Mucosa of descending colon (tissue), 3 donors: ENCODE results near the gene MTMR4. TPM values are rescaled to one million over a fixed set of nuclear protein-coding genes. Genes with fewer than 3 reads are reported as not detected.

Experiments used
- ATAC-seq: fragments of 200-7000 bp; cut with Tn5 transposase; one replicate; pipeline ENCODE4 v1.9.1; 2020; ENCODE audit warnings: mild to moderate bottlenecking, moderate library complexity
- DNase-seq, 3 donors: peaks; one replicate each; pipeline ENCODE4 v3.0.0-alpha.2; 2020
- H3K36me3 ChIP-seq: fragments of 200-600 bp; one replicate; pipeline ENCODE4 v1.8.0; 2021; ENCODE audit warnings: low read depth, mild to moderate bottlenecking
- H3K4me1 ChIP-seq: fragments of 200-600 bp; one replicate; pipeline ENCODE4 v1.8.0; 2021; ENCODE audit warnings: low read depth, mild to moderate bottlenecking
- H3K4me3 ChIP-seq: fragments of 200-600 bp; one replicate; pipeline ENCODE4 v1.8.0; 2021; ENCODE audit warnings: mild to moderate bottlenecking
- H3K9me3 ChIP-seq: fragments of 200-600 bp; one replicate; pipeline ENCODE4 v1.8.0; 2021; ENCODE audit warnings: mild to moderate bottlenecking
- intact Hi-C, 2 donors: fragments of 100-400 bp; cut with DNase I in 1 of 2; cut with micrococcal nuclease in 1 of 2; formaldehyde crosslinking; loops; one replicate each; pipeline versions ENCODE4 v1.11.0 to v1.11.1; 2022; cut with DNase I, micrococcal nuclease
- total RNA-seq, 3 donors: library from RNA; stranded (reverse); fragmentation: NEBNext Ultra II Directional in 2 of 3; extraction: Animal tissue kit (Norgen Biotek cat#: 25700) in 2 of 3; gene quantifications; one replicate each; pipeline versions ENCODE4 v1.2.1 to v1.2.4, GENCODE V29; 2021 to 2023
- TF ChIP-seq, protein P1 (sequence below): fragments of 200-600 bp; IDR thresholded peaks from one replicate; pipeline ENCODE4 v1.8.0; 2022; ENCODE audit warnings: antibody characterized with exemption, mild to moderate bottlenecking
- donor health status: DM: no; HTN: no; CAD: no; lungs with moderate emphysema.
- donor health status: DM: no; HTN: no; CAD: no.
- donor health status: DM: no; HTN: yes; CAD: no.

Gene MTMR4
- total RNA-seq, 3 donors from 2014 or later, result 38.9 to 61.9 (median 47.3) TPM

DNA sequence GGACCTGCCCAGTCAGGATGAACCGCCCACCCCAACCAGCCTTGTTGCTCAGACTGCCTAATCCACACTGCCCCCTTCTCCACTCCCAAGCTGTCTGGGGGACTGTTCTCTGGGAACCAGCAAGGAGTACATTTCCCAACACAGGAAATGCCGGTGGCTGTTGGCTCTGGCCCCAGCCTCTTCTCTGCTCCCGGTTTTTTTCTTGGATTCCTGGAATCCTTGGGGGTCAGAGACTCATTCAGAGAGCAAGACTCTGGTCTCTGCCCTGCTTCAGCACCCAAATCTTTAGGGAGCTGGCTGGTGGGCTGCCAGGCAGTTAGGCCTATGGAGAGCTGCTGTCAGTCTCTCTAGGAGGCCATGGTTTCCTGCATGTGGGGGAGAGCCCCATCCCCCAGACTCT is 10.8 kb upstream of the MTMR4 start:
- TF ChIP-seq, protein P1, sequence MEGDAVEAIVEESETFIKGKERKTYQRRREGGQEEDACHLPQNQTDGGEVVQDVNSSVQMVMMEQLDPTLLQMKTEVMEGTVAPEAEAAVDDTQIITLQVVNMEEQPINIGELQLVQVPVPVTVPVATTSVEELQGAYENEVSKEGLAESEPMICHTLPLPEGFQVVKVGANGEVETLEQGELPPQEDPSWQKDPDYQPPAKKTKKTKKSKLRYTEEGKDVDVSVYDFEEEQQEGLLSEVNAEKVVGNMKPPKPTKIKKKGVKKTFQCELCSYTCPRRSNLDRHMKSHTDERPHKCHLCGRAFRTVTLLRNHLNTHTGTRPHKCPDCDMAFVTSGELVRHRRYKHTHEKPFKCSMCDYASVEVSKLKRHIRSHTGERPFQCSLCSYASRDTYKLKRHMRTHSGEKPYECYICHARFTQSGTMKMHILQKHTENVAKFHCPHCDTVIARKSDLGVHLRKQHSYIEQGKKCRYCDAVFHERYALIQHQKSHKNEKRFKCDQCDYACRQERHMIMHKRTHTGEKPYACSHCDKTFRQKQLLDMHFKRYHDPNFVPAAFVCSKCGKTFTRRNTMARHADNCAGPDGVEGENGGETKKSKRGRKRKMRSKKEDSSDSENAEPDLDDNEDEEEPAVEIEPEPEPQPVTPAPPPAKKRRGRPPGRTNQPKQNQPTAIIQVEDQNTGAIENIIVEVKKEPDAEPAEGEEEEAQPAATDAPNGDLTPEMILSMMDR, result no peak
- no peaks in the 10 kb centered on the region for H3K9me3 ChIP-seq
- peaks cover under 1% of the 10 kb centered on the region for H3K4me1 ChIP-seq
- ATAC-seq (peak; percentile 14), DNase-seq (no peak)
- no peaks in the 10 kb centered on the region for H3K36me3 ChIP-seq
- no peak overlapping the region for H3K4me3 ChIP-seq
- intact Hi-C loops, result no loop called here

DNA sequence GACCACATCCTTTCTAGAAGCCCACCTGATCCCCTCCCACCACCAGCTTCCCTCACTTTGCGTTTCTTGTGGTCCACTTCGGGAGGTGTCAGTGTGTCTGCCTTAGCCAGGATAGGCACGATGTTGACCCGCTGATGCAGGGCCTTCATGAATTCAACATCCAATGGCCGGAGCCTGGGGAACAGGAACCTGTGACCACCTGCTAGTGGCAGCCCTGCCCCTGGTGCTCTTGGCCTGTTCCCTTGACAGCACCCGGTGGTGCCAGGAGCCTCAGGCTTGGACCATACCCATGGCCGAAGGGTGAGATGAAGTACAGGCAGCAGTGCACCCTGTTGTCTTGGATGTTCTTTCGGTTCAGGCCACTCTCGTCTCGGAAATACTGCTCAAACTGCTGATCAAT is 7.2 kb upstream of the MTMR4 start:
- Histone ChIP-seq H3K36me3 (peaks cover 7% of the 10 kb centered on the region), H3K4me1 (peaks cover 15% of the 10 kb centered on the region), H3K4me3 (no peak overlapping the region), H3K9me3 (no peaks in the 10 kb centered on the region)
- no peak for ATAC-seq
- TF ChIP-seq, protein P1, result no peak
- intact Hi-C loops, result no loop called here
- DNase-seq, result no peak

DNA sequence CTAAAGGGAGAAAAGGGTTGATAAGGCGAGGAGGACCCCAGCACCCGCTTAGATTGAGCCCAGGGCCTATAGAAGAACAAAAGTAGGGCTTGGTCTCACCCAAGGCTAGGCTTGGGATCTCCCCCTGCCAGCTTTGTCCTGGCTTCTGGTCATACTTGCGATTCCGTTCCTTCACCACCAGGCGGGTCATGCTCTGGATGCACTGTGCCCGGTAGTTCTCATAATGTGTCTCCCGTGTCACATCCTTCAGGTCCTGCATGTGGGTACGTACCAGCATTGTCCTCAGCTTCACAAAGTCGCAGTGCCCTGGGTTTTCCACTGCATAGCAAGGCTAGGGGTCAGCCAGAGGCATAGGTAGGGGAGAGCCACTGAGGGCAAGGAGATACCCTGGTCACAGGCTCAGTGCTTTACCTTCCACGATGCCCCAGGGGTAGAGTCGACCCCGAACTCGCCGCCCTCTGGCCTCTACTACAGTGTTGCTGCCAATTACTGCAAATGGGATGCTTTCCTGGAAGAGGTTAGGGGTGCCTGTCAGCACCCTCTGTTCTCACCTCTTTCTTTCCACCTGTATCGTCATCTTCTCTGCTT is 6.5 kb upstream of the MTMR4 start:
- peaks cover 7% of the 10 kb centered on the region for H3K36me3 ChIP-seq
- no peak for DNase-seq
- peaks cover 22% of the 10 kb centered on the region for H3K4me1 ChIP-seq
- no peak for ATAC-seq
- TF ChIP-seq, protein P1, result no peak
- intact Hi-C loops, result no loop called here
- H3K9me3 ChIP-seq, result no peaks in the 10 kb centered on the region
- H3K4me3 ChIP-seq, result no peak overlapping the region

DNA sequence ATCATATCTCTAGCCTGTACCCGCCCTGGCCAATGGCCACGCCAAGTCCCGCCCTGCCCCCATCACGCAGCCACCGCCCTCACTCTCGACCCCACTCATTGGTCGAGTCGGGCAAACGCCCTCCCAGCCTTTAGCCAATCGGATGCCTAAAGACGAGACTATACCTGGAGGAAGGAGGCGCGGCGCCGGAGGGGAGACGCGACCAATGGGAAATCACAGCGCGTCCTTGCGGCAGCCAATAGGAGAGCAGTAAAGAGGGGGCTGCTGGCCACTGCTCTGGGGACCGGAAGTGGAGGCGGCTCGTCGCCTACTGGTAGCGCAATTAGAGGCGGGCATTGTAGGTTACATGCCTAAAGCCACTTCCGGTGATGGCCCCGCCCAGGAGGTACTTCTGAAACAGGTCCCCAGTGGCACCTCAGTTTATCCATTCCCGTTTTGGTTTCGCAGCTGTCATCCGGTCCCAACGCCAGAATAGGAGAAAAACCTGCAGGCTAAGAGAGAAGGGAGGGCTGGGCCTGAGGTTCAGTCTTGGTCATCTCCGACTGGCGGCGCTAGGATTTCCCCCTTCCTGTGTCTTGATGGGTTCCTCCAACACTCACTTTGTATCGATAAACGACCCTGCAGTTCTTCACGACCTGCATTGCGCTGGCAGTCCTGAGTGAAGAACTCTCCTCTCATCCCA is 3.6 kb upstream of the MTMR4 start:
- no peaks in the 10 kb centered on the region for H3K9me3 ChIP-seq
- TF ChIP-seq, protein P1, result no peak
- peak; percentile 100 for DNase-seq
- H3K36me3 ChIP-seq, result peaks cover 7% of the 10 kb centered on the region
- peak overlapping the region; percentile 57 for H3K4me3 ChIP-seq
- H3K4me1 ChIP-seq, result peaks cover 38% of the 10 kb centered on the region
- intact Hi-C loops, result no loop called here
- ATAC-seq, result peak; percentile 84

DNA sequence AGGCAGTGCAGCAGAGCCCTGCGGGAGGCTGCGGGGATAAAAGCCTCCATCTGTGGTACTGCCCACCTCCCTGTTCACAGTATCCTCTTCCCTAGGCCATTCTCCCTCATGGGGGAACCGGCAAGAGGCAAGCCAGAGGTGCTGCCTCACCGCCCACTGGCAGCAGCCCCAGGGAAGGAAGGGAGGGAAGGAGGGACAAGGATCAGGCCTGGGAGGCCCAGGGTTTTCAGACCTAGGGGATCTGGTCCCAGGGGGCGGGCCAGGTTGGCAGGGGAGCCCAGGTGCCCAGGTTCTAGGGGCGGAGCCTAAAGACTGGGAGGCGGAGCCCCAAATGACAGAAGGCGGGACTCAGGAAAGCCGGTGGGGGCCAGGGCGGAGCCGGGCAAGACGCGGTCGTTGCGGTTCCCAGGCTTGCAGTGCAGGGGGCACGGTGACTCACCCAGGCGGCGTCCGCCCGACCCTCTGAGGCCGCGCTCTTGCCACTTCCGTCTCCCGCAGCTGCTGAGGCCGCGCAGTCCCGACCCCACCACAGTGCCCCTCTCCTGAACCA is 3.0 kb upstream of the MTMR4 start:
- TF ChIP-seq, protein P1, result no peak
- Histone ChIP-seq H3K9me3 (no peaks in the 10 kb centered on the region), H3K4me3 (peak overlapping the region; percentile 57), H3K4me1 (peaks cover 38% of the 10 kb centered on the region), H3K36me3 (peaks cover 7% of the 10 kb centered on the region)
- DNase-seq (peak in 1 of 3 donors; percentile 92), ATAC-seq (peak; percentile 63)
- intact Hi-C loops, result no loop called here
